Measurements from ENCODE around the gene DCTN4. TPM values are rescaled to one million over a fixed set of nuclear protein-coding genes. Genes with fewer than 3 reads are reported as not detected.

The DCTN4 gene
- total and polyA plus RNA-seq, 9 of the 15 experiments (the other 6 are each of a cell fraction or from before 2014, with no cell fraction given), result 20.4 to 64.9 (median 49.9) TPM

DNA sequence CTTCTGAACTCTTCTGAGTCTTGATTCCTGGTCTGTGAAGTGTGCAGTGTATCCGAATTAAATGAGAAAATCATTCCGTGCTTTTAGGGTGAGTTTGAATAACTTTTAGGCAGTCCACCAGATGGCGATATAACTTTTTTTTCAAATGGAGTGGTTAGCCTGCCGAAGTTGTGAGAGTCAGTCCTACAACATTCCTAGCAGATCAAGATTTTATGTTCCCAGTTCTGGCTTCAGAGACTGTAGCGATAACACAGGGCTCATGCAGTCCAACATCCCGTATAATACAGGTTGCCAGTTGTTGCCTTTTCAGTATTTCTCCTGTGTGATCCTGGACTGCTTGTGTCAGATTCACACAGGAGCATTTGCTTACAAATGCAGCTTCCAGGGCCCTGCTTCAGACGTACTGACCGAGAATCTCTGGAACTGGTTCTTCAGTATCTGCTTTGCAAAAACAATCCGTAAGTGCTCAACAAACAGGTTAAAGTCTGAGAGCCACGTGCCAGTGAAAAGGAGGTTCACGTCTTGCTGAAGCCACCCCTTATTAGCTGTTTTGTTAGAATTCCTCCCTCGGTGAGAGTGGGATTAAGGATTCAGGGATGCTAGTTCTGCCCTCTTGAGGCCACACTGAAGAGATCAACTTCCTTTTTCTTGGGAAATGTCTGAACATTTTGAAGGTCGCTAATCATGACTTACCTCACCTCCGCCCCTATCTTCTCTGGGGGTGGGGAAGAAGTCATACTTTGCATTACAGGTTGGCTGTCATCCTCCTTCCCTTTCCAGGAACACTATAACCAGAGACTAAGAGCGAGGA, 42.5 kb upstream of the DCTN4 start:
- H3K9me3 ChIP-seq (replicated peaks; ENCODE audit: control insufficient read depth, insufficient read depth, low read depth, low read length), result no peaks in the 10 kb centered on the region
- H3K79me2 ChIP-seq (ENCODE audit: control insufficient read depth, insufficient read depth, low read length), result no peaks in the 10 kb centered on the region
- H3K9me1 ChIP-seq (ENCODE audit: control insufficient read depth, insufficient read depth, low read length), result no peaks in the 10 kb centered on the region
- H2AFZ ChIP-seq (ENCODE audit: low read depth, low read length), result peak overlapping the region; percentile 96
- peak overlapping the region; percentile 30 for H3K4me3 ChIP-seq
- CTCF ChIA-PET (ENCODE audit: low intra/inter-chr PET ratio), result interaction anchor here (0.5 to 1.3 kb wide), 3 partner anchors 11 to 238 kb away, joined by 3 to 4 read pairs (median 3); no protein-coding TSS in a partner anchor
- intact Hi-C loops (cut with micrococcal nuclease), result loop anchor here (1.0 to 5.0 kb wide), 5 partner anchors 46 to 366 kb away; no protein-coding TSS in a partner anchor
- H3K4me2 ChIP-seq (ENCODE audit: insufficient read depth, low read length), result peak overlapping the region; percentile 80
- ATAC-seq (peak; percentile 93), FAIRE-seq (peak; percentile 97), DNase-seq (ENCODE audit: extremely low read depth in 1 of 4, low spot score in 3 of 4) (peak; percentile 41 to 72 (median 48))
- H3K27ac ChIP-seq (ENCODE audit: extremely low read depth, low read depth, low read length), result peak overlapping the region; percentile 53; the same call in 2 of the 3 replicates
- POLR2A ChIA-PET, result interaction anchor here (0.5 to 1.2 kb wide), 5 partner anchors 9 to 336 kb away, joined by 3 to 4 read pairs (median 3); no protein-coding TSS in a partner anchor
- no peaks in the 10 kb centered on the region for H3K27me3 ChIP-seq (ENCODE audit: control insufficient read depth in 2 of 2, insufficient read depth in 2 of 2, low read length in 2 of 2)
- H3K36me3 ChIP-seq (ENCODE audit: control insufficient read depth, insufficient read depth, low read length), result no peaks in the 10 kb centered on the region
- H3K4me1 ChIP-seq (replicated peaks in 1 of 2; ENCODE audit: control insufficient read depth in 2 of 2, insufficient read depth in 2 of 2, low read length in 2 of 2), result peaks cover 0 to 8% of the 10 kb centered on the region in 2 experiments; a peak in 2 of 5 replicates
- H3K9ac ChIP-seq (ENCODE audit: insufficient read depth in 1 of 2, low read depth in 2 of 2, low read length in 2 of 2), result peak overlapping the region; percentile 21 to 30; a peak in 2 of 4 replicates
- BruUV-seq (replicated peaks), result no TSS peak
- WGBS (ENCODE audit: insufficient coverage, low coverage, missing lambda C conversion rate), result 5% methylated on average over 15 of the region's 15 CpGs
- in situ Hi-C loops (cut with MboI), result no loop called here
- no peaks in the 10 kb centered on the region for H4K20me1 ChIP-seq (replicated peaks; ENCODE audit: control insufficient read depth, insufficient read depth, low read length)
- TF ChIP-seq DDX20 (tag; IDR thresholded peaks at IDR 0.05; ENCODE audit: low read depth) (no peak), GABPB2 (CRISPR knock-in tag; conservative IDR thresholded peaks at IDR 0.05) (no peak), SP1 (CRISPR knock-in tag; IDR thresholded peaks at IDR 0.05) (no peak), HMG20A (CRISPR knock-in tag; conservative IDR thresholded peaks at IDR 0.05) (no peak), TAF1 (IDR thresholded peaks at IDR 0.05; ENCODE audit: control insufficient read depth, extremely low read depth, insufficient read depth, low read length, severe bottlenecking) (no peak), KLF13 (tag; IDR thresholded peaks at IDR 0.05; ENCODE audit: borderline replicate concordance, low read depth) (no peak), GTF2E2 (tag; IDR thresholded peaks at IDR 0.05) (no peak), ZNF764 (CRISPR knock-in tag; IDR thresholded peaks at IDR 0.05; ENCODE audit: low read depth) (no peak), NR4A1 (CRISPR knock-in tag; IDR thresholded peaks at IDR 0.05) (no peak), NR4A1 (tag; IDR thresholded peaks at IDR 0.05) (no peak), HINFP (tag; conservative IDR thresholded peaks at IDR 0.05; ENCODE audit: low read depth) (no peak), ZNF707 (CRISPR knock-in tag; conservative IDR thresholded peaks at IDR 0.05) (no peak)
- TF ChIP-seq, protein P1, sequence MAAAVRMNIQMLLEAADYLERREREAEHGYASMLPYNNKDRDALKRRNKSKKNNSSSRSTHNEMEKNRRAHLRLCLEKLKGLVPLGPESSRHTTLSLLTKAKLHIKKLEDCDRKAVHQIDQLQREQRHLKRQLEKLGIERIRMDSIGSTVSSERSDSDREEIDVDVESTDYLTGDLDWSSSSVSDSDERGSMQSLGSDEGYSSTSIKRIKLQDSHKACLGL (CRISPR knock-in tag; IDR thresholded peaks at IDR 0.05; ENCODE audit: borderline replicate concordance, poor library complexity, severe bottlenecking), result no peak
- TF ChIP-seq, protein P2, sequence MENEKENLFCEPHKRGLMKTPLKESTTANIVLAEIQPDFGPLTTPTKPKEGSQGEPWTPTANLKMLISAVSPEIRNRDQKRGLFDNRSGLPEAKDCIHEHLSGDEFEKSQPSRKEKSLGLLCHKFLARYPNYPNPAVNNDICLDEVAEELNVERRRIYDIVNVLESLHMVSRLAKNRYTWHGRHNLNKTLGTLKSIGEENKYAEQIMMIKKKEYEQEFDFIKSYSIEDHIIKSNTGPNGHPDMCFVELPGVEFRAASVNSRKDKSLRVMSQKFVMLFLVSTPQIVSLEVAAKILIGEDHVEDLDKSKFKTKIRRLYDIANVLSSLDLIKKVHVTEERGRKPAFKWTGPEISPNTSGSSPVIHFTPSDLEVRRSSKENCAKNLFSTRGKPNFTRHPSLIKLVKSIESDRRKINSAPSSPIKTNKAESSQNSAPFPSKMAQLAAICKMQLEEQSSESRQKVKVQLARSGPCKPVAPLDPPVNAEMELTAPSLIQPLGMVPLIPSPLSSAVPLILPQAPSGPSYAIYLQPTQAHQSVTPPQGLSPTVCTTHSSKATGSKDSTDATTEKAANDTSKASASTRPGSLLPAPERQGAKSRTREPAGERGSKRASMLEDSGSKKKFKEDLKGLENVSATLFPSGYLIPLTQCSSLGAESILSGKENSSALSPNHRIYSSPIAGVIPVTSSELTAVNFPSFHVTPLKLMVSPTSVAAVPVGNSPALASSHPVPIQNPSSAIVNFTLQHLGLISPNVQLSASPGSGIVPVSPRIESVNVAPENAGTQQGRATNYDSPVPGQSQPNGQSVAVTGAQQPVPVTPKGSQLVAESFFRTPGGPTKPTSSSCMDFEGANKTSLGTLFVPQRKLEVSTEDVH (IDR thresholded peaks at IDR 0.05; ENCODE audit: low read depth, partially characterized antibody), result no peak
